ENCODE data around the gene RPL7A. TPM values are rescaled to one million over a fixed set of nuclear protein-coding genes. Genes with fewer than 3 reads are reported as not detected.

RPL7A gene
- total RNA-seq, 1 experiment from 2014 or later = 2,895 TPM

GRCh38 chr9:133397895-133398294, 49.9 kb downstream of the RPL7A start:
- Mint-ChIP-seq H3K36me3 (ENCODE audit: insufficient read depth in 1 of 3, low read depth in 3 of 3) (no peaks in the 10 kb centered on the region; a peak in 1 of 7 replicates), H3K27ac (no peak overlapping the region), H3K4me3 (no peak overlapping the region), H3K27me3 (ENCODE audit: low read depth) (peaks cover 24% of the 10 kb centered on the region), H3K4me1 (peaks cover 0 to 3% of the 10 kb centered on the region in 2 experiments; a peak in 1 of 4 replicates), H3K9me3 (no peaks in the 10 kb centered on the region)
- Histone ChIP-seq H3K18ac (ENCODE audit: insufficient read length, low read depth, low read length) (no peak overlapping the region), H3K79me2 (ENCODE audit: insufficient read depth, low read length) (no peaks in the 10 kb centered on the region), H2BK120ac (ENCODE audit: low read depth, low read length, poor library complexity, severe bottlenecking) (no peak overlapping the region), H3K27ac (ENCODE audit: insufficient read length, low read depth, low read length) (no peak overlapping the region), H3K9ac (ENCODE audit: extremely low read depth, insufficient read length, low read length) (no peak overlapping the region), H3K23ac (ENCODE audit: insufficient read length, low read depth, low read length) (no peak overlapping the region), H3K4me2 (ENCODE audit: insufficient read depth, insufficient read length, low read length) (no peak overlapping the region), H4K20me1 (ENCODE audit: control insufficient read depth, insufficient read depth, insufficient read length) (no peaks in the 10 kb centered on the region), H3K79me1 (ENCODE audit: insufficient read depth, low read depth, low read length, poor library complexity, severe bottlenecking) (no peaks in the 10 kb centered on the region), H3K9me3 (ENCODE audit: control insufficient read depth, low read depth, low read length) (no peaks in the 10 kb centered on the region), H2BK15ac (ENCODE audit: low read depth, low read length) (no peak overlapping the region), H3K27me3 (ENCODE audit: insufficient read depth, low read length) (no peaks in the 10 kb centered on the region), H2BK12ac (ENCODE audit: insufficient read length, low read depth, low read length) (no peak overlapping the region), H2AK5ac (ENCODE audit: insufficient read length, low read length) (no peak overlapping the region), H3K56ac (ENCODE audit: insufficient read length, low read depth, low read length) (no peak overlapping the region), H4K8ac (replicated peaks; ENCODE audit: insufficient read length, low read depth, low read length) (no peak overlapping the region), H3K14ac (ENCODE audit: insufficient read depth, low read length) (no peak overlapping the region), H4K5ac (ENCODE audit: insufficient read length, low read depth, low read length) (no peak overlapping the region), H3K4ac (ENCODE audit: low read depth, low read length) (no peak overlapping the region), H3K23me2 (ENCODE audit: insufficient read length, low read depth, low read length, poor library complexity, severe bottlenecking) (no peaks in the 10 kb centered on the region), H2BK20ac (ENCODE audit: low read depth, low read length, poor library complexity, severe bottlenecking) (no peak overlapping the region), H2AFZ (ENCODE audit: low read length) (no peak overlapping the region), H3T11ph (ENCODE audit: low read length) (no peak overlapping the region), H2BK5ac (ENCODE audit: insufficient read length, low read length) (no peak overlapping the region), H3K4me1 (ENCODE audit: insufficient read depth, low read length) (no peaks in the 10 kb centered on the region), H4K91ac (ENCODE audit: insufficient read length, low read depth, low read length) (no peak overlapping the region)
- no peak for DNase-seq
- no CpG with 5 or more reads among the region's 9 CpGs for WGBS (ENCODE audit: extremely low coverage, insufficient read length, low lambda C conversion rate)
- TF ChIP-seq CTCF (conservative IDR thresholded peaks at IDR 0.05) = no peak
